Spleen (tissue), 7 donors: Measurements from ENCODE around the gene PTPRM.

ENCODE experiments used
- POLR2A ChIP-seq, 3 donors: fragments of 450-650 bp; IDR thresholded peaks; one replicate each; pipeline ENCODE4 v1.5.1; 2017; ENCODE audit warnings: antibody characterized with exemption in 3 of 3, mild to moderate bottlenecking in 1 of 3
- POLR2AphosphoS5 ChIP-seq, 3 donors: sonication (generic); formaldehyde crosslinking; IDR thresholded peaks; one replicate each; pipeline ENCODE4 v1.5.1; 2017; ENCODE audit warnings: antibody characterized with exemption in 3 of 3
- TF ChIP-seq, protein P1 (sequence below), 11 experiments: fragments of 200-600 bp in 7 of 11; fragments of 450-650 bp in 4 of 11; sonication (generic) in 4 of 11; IDR thresholded peaks in 8 of 11; conservative IDR thresholded peaks in 3 of 11; 1 replicate in 7 of 11; 2 replicates in 4 of 11; pipeline versions ENCODE4 v1.4.0 to v1.8.0; 2016 to 2021; ENCODE audit warnings: antibody characterized with exemption in 11 of 11, inconsistent platforms in 4 of 11, mild to moderate bottlenecking in 1 of 11
- donor health status: DM: no; HTN: no; CAD: no; lungs with moderate emphysema.
- donor health status: DM: no; HTN: no; CAD: no.
- donor health status: DM: no; HTN: no; CAD: no.

DNA sequence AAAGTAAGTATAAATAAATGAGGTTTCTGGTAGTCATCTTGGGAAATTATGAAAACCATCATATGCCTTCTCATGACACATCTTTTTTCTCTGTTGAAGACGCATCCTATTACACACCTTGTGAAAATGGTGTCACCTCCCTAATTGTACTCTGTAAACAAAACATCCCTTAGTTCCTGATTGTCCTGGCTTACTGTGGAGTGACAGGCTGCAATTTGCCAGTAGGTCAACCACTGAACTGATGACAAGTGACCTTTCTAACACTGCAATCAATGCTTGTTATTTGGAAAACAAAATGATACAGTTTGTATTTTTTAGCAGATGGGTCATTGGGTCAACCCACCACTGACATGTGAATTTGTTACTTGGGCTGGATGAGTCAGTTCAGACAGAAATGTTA is 219.5 kb downstream of the PTPRM start:
- TF ChIP-seq, protein P1, sequence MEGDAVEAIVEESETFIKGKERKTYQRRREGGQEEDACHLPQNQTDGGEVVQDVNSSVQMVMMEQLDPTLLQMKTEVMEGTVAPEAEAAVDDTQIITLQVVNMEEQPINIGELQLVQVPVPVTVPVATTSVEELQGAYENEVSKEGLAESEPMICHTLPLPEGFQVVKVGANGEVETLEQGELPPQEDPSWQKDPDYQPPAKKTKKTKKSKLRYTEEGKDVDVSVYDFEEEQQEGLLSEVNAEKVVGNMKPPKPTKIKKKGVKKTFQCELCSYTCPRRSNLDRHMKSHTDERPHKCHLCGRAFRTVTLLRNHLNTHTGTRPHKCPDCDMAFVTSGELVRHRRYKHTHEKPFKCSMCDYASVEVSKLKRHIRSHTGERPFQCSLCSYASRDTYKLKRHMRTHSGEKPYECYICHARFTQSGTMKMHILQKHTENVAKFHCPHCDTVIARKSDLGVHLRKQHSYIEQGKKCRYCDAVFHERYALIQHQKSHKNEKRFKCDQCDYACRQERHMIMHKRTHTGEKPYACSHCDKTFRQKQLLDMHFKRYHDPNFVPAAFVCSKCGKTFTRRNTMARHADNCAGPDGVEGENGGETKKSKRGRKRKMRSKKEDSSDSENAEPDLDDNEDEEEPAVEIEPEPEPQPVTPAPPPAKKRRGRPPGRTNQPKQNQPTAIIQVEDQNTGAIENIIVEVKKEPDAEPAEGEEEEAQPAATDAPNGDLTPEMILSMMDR (IDR thresholded peaks at IDR 0.05 in 8 of 11, conservative IDR thresholded peaks at IDR 0.05 in 3 of 11) = no peak
- TF ChIP-seq POLR2AphosphoS5 (IDR thresholded peaks at IDR 0.05) = no peak
- TF ChIP-seq POLR2A (IDR thresholded peaks at IDR 0.05) = no peak
